Stimulated activated CD8-positive, alpha-beta memory T cell treated with anti-CD3 and anti-CD28 coated beads, Interleukin-7, amount 100 ng/mL, for 48 hours (primary cell): ENCODE measurements around the gene PLA2G4D.

Experiments
- DNase-seq, 2 donors: peaks; one replicate each; pipeline ENCODE4 v3.0.0-alpha.2; 2020; ENCODE audit warnings: low read depth in 1 of 2; ENCODE audit errors: extremely low read depth in 1 of 2

PLA2G4D gene

DNA sequence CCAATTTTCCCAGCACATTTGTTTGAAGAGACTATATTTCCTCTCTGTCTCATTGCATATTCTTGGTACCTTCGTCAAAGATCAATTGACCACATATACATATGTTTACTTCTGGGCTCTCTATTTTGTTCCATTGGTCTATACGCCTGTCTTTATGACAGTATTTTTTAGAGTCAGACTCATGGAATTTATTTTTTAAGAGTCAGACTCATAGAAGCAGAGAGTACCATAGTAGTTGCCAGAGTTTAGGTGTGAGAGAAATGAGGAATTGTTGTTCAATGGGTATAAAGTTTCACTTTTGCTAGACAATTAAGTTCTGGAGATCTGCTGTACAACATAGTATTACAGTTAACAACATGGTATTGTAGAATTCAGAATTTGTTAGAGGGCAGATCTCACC lies 35.0 kb upstream of the PLA2G4D start:
- DNase-seq: no peak

DNA sequence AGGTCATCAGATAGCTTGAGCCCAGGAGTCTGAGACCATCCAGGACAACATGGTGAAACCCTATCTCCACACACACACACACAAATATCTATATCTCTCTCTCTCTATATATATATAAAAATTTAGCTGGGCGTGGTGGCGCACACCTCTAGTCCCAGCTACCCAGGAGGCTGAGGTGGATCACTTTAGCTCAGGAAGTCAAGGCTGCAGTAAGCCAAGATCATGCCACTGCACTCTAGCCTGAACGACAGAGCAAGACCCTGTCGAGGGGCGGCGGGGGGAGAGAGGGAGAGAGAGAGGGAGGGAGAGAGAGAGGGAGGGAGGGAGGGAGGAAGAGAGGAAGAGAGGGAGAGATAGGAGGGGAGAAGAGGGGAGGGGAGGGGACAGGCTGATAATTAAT lies 34.1 kb upstream of the PLA2G4D start:
- no peak for DNase-seq

DNA sequence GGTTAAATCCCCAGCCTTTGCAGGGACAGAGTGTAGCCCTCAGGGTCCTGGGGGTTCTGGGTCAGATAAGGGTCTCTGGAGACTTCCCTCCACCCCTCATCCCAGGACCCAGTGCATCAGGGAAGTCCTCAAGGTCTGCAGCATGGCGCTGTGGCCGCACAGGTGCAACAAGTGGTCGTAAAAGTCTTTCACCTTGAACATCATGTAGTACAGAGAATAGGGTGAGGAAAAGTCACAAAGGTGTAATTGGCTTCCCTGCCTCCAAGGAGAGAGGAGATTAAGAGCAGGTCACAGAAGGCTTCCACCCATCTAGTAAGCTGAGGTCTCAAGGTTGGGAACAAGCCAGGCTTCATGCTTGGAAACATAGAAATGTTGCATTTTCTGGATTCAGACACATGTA lies 29.2 kb upstream of the PLA2G4D start:
- no peak for DNase-seq

DNA sequence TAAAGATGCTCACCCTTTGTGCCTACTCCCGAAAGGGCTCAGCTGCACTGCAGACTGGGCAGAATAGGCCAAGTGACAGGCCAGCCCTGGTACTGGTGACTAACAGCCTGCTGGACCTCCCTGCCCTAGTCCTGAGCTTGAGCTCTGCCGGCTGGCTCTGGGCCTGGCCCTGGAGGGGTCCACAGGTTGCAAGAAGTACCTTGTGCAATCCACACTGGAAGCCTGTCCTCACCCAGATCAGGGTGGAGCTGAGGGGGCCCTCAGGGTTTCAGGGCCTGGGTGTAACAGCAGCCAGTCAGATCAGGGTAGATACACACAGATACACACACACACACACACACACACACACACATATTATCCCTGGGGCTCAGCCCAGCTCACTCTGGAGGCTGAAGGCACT lies 27.3 kb upstream of the PLA2G4D start:
- DNase-seq: no peak

DNA sequence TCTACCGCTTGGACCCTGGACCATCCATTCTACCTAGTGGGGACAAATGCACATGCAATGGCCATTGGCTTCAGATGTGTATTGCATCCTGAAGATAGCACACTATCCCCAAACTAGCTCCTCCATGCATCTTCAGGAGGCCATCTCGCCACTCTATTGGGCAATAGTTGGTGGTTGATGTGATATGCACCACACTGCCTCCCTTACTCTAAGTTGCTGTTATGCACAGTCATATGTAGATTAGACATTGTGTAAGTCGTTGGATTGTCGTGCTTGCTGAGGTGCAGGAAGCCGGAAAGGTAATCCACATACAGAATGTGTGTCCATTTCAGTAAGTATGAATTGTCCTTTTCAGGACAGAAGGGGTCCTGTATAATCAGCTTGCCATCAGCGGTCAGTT lies 26.7 kb upstream of the PLA2G4D start:
- no peak for DNase-seq

DNA sequence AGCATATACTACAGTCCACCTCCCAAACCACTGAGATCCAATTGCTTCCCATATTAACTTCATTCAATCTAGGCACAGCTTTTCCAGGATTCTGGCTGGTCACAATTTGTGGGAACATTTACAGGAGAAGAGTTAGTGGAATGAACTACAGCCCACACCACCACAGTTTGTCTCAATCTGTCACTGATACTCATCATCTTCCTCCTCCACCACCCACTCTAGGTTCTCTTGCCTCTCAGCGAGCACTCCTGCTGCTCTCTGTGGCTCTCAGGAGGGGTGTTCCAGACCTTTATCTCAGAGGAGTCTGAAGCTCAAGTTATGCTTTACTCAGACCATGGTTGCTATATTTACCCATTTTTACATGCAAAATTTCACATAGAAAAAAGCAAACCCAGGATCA lies 25.9 kb upstream of the PLA2G4D start:
- DNase-seq: no peak

DNA sequence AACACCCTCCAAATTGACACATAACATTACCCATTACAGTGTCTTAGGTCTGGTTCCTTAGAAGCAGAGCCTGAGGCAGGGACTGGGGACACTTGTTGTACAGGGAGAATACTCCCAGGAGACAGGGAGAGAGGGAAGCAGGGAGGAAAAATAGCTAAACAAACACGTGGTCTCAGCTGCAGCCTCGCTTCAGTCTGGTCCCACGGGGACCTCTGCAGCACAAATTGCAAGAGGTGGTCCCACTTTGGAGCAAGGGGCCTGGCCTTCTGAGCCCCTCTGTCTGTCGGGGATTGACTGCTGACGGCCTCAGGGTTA lies 25.0 kb upstream of the PLA2G4D start:
- DNase-seq: no peak

DNA sequence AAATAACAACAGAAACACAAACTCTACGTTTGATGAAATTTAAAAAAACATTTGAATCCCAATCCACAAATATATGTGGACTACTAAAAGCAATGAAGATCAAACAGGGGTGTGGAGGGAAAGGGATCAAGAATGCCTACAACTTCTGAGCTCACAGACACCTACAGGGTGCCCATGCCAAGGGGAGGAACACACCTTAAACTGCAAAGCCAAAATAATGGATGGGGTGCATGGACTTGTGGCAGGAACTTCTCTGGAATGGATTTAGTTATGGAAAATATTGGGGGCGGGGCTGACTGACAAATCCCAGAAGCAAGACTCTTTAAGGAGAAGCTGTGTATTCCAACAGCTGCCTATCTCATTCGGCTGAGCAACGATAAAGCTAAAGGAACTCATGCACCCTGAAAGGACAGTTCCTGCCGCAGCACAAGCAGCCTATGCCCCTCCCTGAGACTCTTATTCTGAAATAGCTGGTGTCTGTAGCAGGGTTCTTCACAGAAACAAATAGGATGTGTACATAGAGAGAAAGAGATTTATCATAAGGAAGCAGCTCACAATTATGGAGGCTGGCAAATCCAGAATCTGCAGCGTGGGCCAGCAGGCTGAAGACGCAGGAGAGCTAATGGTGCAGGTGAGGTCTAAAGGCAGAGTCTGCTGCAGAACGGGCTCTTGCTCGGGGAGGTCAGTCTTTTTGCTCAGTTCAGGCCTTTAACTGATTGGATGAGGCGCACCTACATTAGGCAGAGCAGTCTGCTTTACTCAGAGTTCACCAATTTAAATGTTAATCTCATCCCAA lies 24.5 kb upstream of the PLA2G4D start:
- no peak for DNase-seq

DNA sequence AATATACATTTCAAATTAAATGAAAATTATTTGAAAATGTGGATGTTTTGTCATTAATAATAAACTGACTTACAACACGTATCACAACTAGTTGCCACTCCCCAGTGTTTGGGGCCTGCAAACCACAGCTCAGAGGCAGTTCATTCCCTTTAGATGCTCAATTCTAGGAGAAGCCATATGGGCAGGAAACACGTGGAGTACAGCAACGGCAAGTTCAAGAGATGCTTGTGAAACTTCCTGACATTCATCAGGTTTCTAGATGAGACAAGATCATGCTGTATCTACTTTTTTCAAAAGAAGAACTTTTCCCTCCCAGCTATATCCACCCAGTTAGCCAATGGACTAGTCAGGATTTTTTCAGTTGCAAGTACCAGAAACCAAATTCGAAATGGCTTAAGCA lies 17.6 kb upstream of the PLA2G4D start:
- no peak for DNase-seq

DNA sequence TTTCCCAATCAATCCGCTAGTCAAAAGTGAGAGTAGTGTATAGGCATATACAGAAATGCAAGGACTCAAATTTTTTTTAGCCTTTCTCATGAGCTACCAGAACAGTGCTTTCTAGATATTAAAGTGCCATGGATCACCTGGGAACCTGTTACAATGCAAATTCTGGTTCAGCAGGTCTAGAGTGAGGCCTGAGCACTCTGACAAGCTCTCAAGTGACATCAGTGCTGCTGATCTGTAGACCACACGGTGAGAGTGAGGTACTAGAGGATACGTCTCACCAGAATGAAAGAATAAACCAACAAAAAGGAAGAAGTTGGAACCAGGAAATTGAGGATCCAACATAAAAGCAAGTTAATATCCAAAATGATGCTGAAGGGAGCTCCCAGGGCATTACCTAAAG lies 16.0 kb upstream of the PLA2G4D start:
- DNase-seq: no peak

DNA sequence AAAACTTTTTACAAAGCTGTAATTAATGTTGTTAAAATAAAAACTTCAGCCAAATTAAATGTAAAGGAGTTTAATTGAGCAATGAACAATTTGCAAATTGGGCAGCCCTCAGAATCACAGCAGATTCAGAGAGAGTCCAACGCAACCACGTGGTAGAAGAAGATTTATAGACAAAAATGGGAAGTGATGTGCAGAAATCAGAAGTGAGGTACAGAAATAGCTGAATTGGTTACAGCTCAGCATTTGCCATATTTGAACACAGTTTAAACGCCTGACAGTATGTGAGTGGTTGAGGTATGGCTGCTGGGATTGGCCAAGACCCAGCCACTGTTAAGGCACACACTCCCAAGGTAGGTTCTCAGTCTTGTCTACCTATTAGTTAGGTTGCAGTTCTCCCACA lies 14.4 kb upstream of the PLA2G4D start:
- no peak for DNase-seq

DNA sequence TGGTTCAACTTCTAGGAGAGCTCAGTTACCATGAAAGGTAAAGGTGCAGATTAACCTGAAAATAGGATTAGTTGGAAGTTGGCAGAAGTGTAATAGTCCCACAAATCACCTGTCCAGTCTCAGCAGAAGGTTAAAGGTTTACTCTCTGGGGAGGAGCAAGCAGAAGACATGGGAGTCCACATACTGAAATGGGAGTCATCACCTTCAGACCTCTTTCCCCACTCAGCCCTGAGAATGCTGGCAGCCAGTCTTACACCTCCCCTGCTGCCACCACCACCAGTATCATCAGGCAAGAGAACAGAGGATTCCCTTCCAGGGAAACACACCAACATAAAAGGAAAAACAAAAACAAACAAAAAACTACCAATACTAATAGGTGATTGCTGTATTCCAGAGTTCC lies 13.8 kb upstream of the PLA2G4D start:
- no peak for DNase-seq

DNA sequence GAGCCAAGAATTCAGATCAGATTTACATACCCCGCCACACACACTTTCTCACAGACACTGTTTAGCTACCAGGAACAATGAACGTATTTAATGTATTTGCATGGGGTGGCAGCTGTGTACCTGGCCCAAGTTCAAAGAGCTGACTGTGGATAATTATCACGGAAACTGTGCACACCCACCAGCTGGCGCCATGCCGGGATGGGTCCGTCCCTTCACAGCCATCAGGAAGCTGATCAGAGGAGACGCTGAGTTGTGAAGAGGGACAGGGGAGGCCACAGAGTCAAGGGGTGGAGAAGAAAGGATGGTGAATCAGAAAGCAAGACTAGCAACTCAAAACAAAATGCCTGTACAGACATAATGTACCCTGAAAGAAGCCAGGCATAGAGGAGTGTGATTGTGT lies 13.1 kb upstream of the PLA2G4D start:
- DNase-seq: peak in 1 of 2 donors; percentile 21

DNA sequence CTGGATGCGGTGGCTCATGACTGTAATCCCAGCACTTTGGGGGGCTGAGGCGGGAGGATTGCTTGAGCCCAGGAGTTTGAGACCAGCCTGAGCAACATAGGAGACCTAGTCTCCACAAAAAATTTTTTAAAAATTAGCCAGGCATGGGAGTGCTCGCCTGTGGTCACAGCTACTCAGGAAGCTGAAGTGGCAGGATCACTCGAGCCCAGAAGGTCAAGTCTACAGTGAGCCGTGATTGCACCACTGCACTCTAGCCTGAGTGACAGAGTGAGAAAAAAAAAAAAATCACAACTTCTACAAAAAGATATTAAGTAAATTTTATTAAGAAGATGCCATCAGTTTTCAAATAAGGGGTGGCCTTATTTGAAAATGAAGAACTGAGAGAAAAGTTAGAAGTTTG lies 11.9 kb upstream of the PLA2G4D start:
- DNase-seq: no peak

DNA sequence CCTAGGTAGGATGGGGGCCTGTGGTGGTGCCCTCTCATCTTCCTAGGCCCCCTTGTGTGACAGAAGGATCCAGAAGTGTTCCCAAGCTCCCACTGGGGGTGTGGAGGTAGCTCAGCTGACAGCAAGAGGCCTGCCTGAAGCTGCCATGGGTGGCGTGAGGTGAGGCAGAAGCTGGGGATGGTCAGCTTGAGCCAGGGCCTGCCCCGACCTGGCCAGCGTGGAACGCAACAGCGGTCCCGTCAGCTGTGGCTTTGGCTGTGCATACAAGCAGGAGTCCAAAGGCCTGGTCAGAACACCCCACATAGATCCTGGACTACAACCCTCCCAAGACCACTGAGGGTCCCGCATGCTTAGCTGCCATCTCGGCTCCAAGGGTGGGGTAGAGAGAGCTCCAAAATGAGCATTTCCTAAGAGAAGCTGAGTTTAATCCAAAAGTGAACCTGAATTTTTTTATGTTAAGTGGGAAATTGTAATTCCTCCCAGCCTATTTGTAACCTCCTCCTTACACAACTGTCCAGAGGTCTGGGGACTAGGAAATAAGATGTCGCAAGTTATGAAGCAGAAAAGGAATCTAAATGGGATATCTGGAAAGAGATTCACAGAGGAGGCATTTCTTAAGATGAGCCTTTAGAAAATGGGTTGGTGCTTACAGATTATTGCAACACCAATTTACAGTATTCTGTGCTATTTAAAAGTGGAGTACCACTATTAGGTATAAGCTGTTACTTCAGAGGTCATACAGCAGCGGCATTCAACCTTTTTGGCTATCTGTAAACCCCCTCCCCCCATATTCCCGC lies 9.9 kb upstream of the PLA2G4D start:
- no peak for DNase-seq

DNA sequence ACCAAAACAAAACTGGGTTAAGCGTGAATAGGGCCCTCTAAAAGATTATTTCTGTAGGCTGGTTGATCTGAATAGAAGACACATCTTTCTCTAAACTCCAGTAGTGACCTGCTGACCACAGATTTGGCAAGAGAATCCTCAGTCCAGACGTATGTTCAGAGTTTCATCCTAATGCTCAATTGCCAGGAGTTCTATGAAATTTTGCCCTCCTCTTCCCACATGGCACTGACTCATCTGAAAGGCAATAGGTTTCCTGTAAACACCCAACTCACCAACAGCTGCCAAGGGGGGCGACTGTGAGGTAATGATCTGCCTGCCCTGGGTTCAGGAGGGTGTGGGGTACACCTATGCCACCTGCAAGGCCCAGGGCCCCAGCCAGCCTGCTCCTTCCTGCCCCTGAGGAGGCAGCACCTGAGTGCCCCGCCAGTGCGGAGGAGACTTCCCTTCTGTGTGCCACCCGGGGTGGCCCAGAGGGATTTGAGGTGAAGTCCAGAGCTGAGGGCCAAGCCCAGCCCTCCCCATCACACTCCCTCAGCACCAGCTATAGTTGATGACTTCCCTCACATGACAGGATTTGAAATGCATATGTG lies 8.4 kb upstream of the PLA2G4D start:
- no peak for DNase-seq

DNA sequence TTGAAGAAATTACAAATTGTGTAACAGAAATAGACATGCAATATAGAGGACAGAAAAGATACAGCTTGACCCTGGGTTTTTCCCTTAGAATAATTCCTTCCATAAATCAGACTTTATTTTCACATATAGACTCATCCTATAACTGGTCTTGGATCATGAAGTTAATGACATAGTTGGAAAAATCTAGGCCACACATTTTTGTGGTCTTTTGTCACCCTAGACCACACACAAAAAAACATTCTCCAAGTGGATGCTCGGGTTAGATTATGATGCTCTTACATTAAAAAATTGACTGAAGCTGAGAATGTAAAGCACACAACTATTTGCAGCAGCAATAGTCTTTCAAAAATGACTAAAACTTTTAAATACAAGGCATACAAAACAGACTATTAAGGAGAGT lies 7.5 kb upstream of the PLA2G4D start:
- no peak for DNase-seq

DNA sequence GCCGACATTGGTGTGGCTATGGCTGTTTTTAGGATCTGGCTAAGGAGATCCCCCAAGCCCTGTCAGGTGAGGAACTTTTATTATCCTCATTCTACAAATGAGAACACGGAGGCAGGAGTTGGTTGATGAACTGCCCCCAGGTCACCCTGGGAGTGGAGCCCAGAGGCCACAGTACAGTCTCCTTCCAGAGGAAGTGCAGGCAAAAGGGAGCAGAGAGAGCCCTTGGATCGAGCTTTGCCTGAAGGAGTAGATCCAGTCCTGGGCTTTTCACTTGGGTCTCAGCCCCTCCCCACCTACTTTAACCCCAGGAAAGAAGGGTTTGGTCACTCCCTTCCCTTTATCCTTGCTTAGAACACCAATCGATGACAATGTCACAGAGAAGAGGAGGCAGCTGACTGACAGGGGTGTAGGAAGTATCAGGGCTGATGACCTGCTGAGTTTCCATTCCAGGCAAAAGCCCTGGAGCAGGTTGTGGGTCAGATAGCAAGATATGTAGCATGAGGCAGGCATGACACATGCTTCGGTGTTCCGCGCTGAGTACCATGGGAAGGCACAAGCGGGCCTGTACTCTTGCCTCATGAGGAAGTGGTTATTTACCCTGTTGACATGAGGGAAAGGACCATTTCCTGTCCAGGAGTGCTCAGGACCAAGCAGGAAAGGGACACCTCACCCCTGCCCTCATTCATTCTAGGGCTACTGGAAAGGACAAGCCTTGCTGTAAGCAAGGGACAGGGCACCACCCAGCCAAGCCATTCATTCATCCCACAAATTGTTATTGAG lies 5.8 kb upstream of the PLA2G4D start:
- DNase-seq: no peak

DNA sequence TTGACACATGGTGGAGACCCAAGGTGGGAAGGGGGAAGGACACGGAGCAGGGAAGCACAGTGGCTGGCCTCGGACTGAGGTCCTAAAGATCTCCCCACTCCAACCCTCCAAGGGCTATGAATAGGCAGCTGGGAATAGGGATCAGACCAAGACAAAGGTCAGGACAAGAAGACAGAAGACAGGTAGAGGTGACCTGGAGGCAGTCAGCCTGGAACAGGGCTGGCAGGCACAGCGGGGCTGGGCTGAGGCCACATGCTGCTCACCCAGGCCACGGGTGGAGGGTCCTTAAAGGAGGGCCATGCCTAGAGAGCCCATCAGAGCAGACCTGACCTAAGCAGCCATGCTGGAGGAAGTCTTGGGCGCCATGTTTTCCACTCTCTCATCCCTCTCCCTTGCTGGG lies 2.7 kb upstream of the PLA2G4D start:
- no peak for DNase-seq

DNA sequence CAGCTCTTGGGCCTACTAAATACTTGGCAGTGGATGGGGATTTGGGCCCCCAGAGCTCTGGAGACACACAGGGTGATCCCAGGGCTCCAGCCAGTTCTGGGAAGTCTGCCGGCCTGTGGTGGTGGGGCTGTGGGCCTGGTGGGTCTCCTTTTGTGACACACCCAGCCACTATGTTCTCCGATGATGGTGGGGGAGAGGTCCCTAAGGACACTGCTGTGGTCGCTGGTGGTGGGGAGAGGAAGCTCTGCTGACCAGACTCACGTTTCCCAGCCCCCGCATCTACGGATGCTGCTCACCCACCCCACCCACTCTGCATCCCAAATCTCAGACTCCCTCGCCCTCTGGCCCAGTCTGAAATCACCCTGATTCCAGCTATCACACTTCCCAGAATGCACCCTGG lies 396 bp downstream of the PLA2G4D start:
- no peak for DNase-seq
